ENCODE measurements around the gene LRRC23.

DNA sequence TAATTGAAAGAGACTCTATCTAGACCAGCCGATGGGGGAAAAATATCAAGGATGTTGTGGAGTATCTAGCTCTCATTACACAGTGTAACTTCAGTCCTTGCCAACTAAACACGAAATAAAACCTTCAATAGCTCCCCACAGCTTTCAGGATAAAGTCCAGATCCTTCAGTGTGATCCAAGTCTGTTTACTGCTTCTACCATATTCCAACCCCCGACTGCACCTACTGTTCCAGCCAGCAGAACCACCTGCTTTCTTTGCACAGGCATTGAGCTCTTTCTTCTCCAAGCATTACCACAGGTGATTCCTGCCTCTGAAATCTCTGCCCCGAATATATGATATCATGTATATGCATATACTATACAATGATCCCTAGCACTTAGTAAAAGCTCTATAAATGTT lies 2.2 kb upstream of the LRRC23 start:
- TF ChIP-seq TAF1 (IDR thresholded peaks at IDR 0.05; ENCODE audit: low read depth) (no peak), POLR2AphosphoS5 (IDR thresholded peaks at IDR 0.05) (no peak), RAD21 (conservative IDR thresholded peaks at IDR 0.05) (no peak), EP300 (conservative IDR thresholded peaks at IDR 0.05; ENCODE audit: poor library complexity, severe bottlenecking) (no peak), MXI1 (conservative IDR thresholded peaks at IDR 0.05; ENCODE audit: poor library complexity, severe bottlenecking) (no peak), EZH2 (IDR thresholded peaks at IDR 0.05; ENCODE audit: borderline replicate concordance, insufficient read depth, low read length, poor library complexity, severe bottlenecking) (no peak), REST (IDR thresholded peaks at IDR 0.05; ENCODE audit: borderline replicate concordance) (no peak)
- TF ChIP-seq, protein P1, sequence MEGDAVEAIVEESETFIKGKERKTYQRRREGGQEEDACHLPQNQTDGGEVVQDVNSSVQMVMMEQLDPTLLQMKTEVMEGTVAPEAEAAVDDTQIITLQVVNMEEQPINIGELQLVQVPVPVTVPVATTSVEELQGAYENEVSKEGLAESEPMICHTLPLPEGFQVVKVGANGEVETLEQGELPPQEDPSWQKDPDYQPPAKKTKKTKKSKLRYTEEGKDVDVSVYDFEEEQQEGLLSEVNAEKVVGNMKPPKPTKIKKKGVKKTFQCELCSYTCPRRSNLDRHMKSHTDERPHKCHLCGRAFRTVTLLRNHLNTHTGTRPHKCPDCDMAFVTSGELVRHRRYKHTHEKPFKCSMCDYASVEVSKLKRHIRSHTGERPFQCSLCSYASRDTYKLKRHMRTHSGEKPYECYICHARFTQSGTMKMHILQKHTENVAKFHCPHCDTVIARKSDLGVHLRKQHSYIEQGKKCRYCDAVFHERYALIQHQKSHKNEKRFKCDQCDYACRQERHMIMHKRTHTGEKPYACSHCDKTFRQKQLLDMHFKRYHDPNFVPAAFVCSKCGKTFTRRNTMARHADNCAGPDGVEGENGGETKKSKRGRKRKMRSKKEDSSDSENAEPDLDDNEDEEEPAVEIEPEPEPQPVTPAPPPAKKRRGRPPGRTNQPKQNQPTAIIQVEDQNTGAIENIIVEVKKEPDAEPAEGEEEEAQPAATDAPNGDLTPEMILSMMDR (IDR thresholded peaks at IDR 0.05; ENCODE audit: poor library complexity, severe bottlenecking), result no peak

Measured in neural cell (in vitro differentiated cells).